ENCODE data around the gene PSMA8.
"Not testable (repeated sequence)": the region's sequence is repeated elsewhere in the genome, so short reads cannot be mapped to it uniquely, and the experiment has no call there.

PSMA8 gene

GRCh38 chr18:26238718-26239117 is 105.0 kb downstream of the PSMA8 start:
- H3K27ac Mint-ChIP-seq; H3K4me3 Mint-ChIP-seq; H3K27me3 Mint-ChIP-seq; H3K9me3 Mint-ChIP-seq (ENCODE audit: low read depth): not testable (repeated sequence)
- H3K4me1 Mint-ChIP-seq (ENCODE audit: low read depth), result peaks cover 34% of the 10 kb centered on the region
- H3K36me3 Mint-ChIP-seq, result peaks cover 16% of the 10 kb centered on the region

GRCh38 chr18:26242392-26242791 is 108.7 kb downstream of the PSMA8 start:
- H3K9me3 Mint-ChIP-seq (ENCODE audit: low read depth); H3K4me3 Mint-ChIP-seq: not testable (repeated sequence)
- H3K36me3 Mint-ChIP-seq, result peaks cover 20% of the 10 kb centered on the region

More at GRCh38 chr18:26242392-26242791, 108.7 kb downstream of the PSMA8 start:
- not testable (repeated sequence) for H3K27me3 Mint-ChIP-seq, H3K27ac Mint-ChIP-seq
- H3K4me1 Mint-ChIP-seq (ENCODE audit: low read depth), result peaks cover 15% of the 10 kb centered on the region
